GM18909 (cell line): ENCODE measurements around the gene CNOT9.

Experiments
- ATAC-seq: cut with Tn5 transposase; IDR thresholded peaks from one replicate; pipeline ENCODE4 v1.9.1; 2021; ENCODE audit warnings: mild to moderate bottlenecking; ENCODE audit not compliant: unreplicated experiment, poor library complexity

The CNOT9 gene

DNA sequence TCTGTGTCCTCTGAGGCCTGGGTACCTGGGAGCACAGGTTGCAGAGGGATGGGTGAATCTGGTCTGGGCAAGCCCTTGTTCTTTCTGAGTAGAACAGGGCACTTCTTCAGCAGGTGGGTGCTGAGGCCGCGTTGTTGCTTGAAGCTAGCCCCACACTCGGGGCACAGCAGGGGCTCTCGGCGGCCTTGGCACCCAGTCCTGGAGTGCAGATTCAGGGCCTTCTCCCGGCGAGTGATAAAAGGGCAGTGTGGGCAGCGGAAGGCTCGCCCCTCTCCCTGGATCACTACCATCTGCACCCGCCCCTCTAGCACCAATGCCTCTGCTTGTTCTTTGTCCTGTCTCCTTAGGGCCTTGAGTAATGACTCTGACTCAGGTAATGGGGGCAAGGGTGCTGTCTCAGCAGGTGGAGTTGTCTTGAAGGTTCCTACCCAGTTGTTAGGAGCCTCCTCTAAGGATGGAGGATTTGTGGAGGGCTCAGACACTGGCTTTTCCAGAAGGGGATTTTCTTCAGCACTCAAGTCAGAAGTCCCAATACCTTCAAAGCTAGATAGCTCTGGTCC lies 75.2 kb downstream of the CNOT9 start:
- ATAC-seq = no peak

- no peak for ATAC-seq
Observed at GRCh38 chr2:218644721-218645120, 76.1 kb downstream of the CNOT9 start.

DNA sequence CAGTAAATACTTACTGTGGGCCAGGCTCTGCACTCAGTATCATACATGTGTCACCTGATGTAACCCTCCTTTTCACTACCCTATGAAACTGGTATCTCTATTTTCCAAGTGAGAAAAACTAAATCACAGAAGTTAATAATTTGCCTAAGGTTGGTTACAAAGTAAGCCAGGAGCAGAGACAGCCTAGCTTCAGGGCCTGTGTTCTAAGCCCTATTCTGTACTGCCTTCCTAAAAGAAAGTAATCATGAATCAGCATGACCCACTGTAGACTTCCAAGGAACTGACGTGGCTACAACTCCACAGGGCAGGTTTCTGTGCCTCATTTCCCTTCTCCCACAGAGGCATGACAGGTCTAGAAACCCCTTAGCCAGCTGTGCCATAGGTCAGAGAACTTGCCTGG lies 76.5 kb downstream of the CNOT9 start:
- peak; percentile 77 for ATAC-seq
